Adipose tissue (tissue), 3 donors: Measurements from ENCODE around the gene PTCD2. TPM values are rescaled to one million over a fixed set of nuclear protein-coding genes. Genes with fewer than 3 reads are reported as not detected.

Experiments used
- H3K27ac ChIP-seq: one replicate; pipeline ENCODE4 v1.5.1; 2013; ENCODE audit warnings: low read depth, low read length
- WGBS, 3 donors: extraction: QIAGEN DNeasy Blood & Tissue Kit; methylation state at CpG; one replicate each; pipeline ENCODE4 v1.1.7; 2013; 5-methylcytosine and 5-hydroxymethylcytosine counted together
- polyA plus RNA-seq, 3 donors: library from polyadenylated mRNA; stranded (reverse); fragments of 200-250 nt; gene quantifications; one replicate each; pipeline ENCODE4 v1.2.3, GENCODE V29; 2013
- donor health status: healthy with polysubstance abuse.
- donor health status: Bipolar disorder and iron deficiency.
- donor health status: healthy.

PTCD2 gene
- polyA plus RNA-seq, 3 donors, result 1.9 to 5.7 (median 3.4) TPM

GRCh38 chr5:72325566-72326305 lies 5.6 kb downstream of the PTCD2 start:
- H3K27ac ChIP-seq, result no peak overlapping the region
- WGBS, 3 donors, result 82 to 86% (median 84%) methylated on average over 4 of the region's 4 CpGs

DNA sequence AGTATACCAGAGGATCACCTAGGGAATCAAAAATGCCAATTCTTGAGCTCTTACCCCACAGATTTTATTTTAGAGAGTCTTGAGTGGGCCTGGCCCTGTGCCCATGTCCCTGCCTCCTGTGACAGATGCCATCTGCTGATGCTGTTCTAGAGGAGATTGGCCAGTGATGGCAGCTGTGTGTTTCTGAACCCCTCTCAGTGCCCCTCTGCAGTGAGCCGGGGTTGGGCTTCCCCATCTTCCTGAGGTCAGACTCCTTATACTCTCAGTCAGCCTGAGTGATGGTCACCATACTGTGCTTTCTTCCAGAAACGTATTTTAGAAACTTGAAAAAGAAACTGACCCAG lies 6.1 kb downstream of the PTCD2 start:
- H3K27ac ChIP-seq, result no peak overlapping the region
- 83 to 97% (median 88%) methylated on average over 2 of the region's 2 CpGs for WGBS, 3 donors

DNA sequence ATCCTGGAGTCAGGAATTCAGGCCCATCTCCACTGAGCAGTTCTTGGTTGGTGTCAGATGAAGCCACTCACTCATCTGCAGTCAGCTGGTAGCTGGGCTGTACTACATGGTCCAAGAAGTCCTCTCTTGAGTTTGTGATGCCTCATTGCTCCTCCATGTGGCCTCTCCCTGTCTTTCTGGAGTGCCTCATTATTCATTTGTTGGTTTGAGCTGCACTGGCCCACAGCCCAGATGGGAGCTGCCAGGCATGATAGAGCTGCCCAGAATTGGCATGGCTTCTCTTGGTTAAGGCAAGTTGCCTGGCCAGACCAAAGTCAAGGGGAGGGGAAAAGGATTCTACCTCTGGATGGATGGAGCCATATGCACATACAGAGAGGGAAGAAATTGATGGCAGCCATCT lies 8.0 kb downstream of the PTCD2 start:
- no peak overlapping the region for H3K27ac ChIP-seq

DNA sequence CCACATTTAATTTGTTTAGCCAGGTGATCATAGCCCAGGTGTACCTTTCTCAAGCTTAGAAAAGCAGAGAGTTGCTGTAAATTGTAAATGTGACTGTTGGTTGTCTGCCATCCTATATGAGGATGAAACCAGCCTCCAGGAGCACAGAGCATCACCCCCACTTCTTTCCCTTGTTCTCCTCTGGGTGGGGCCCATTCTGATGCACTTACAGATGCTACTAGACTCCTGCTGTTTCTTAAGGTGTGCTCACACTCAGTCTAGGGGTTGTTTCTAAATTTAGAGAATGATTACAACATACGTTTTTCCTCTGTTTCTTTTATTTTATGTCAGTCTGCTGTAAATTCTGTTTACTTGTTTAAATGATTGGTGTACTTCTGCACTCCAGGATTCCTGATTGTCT lies 10.5 kb downstream of the PTCD2 start:
- 61 to 84% (median 78%) methylated on average over 1 of the region's 1 CpG for WGBS, 3 donors
- no peak overlapping the region for H3K27ac ChIP-seq

GRCh38 chr5:72337159-72337558 lies 17.0 kb downstream of the PTCD2 start:
- no peak overlapping the region for H3K27ac ChIP-seq
- WGBS, 3 donors, result 80 to 91% (median 89%) methylated on average over 1 of the region's 1 CpG

GRCh38 chr5:72338689-72339209 lies 18.6 kb downstream of the PTCD2 start:
- WGBS, 3 donors, result 89 to 92% (median 91%) methylated on average over 4 of the region's 4 CpGs

GRCh38 chr5:72346398-72346797 lies 26.2 kb downstream of the PTCD2 start:
- 43 to 100% (median 92%) methylated on average over 2 of the region's 2 CpGs for WGBS, 3 donors
- H3K27ac ChIP-seq, result no peak overlapping the region

More at GRCh38 chr5:72338689-72339209, 18.6 kb downstream of the PTCD2 start:
- H3K27ac ChIP-seq, result no peak overlapping the region

DNA sequence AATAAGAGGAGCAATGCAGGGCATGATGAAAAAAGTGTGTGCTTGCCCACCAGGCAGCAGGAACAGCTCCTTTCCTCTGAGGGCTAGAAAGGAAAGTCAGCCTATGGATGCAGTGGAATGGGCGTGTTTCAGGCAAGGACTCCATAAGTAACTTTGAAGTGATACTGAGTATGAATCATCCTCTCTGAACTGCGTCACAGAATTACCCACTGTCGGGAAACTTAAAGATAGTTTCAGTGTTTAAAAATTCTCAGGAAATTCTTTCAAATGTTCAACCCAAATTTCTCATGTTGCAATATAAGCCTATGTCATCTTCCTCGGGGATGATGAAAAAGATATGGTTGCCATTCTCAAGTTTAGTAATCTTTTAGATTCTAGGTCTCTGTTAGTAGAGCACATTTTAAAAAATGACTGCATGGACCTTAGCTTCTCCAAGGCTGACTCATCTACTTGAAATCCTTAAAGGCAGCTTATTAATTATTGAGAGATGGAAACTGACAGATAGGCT lies 27.7 kb downstream of the PTCD2 start:
- H3K27ac ChIP-seq, result no peak overlapping the region
- 47 to 90% (median 56%) methylated on average over 4 of the region's 4 CpGs for WGBS, 3 donors

DNA sequence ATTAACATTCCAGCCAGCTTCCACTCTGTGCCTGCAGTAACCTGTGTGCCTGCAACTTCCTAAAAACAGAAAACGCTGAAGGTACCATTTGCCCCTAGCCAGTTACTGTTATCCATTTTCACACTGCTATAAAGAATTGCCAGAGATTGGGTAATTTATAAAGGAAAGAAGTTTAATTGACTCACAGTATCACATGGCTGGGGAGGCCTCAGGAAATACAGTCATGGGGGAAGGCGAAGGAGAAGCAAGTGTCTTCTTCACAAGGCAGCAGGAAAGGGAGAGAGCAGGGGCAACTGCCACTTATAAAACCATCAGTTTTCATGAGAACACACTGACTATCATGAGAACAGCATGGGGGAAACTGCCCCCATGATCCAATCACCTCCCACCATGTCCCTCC lies 31.2 kb downstream of the PTCD2 start:
- 62 to 100% (median 81%) methylated on average over 2 of the region's 2 CpGs for WGBS, 3 donors

DNA sequence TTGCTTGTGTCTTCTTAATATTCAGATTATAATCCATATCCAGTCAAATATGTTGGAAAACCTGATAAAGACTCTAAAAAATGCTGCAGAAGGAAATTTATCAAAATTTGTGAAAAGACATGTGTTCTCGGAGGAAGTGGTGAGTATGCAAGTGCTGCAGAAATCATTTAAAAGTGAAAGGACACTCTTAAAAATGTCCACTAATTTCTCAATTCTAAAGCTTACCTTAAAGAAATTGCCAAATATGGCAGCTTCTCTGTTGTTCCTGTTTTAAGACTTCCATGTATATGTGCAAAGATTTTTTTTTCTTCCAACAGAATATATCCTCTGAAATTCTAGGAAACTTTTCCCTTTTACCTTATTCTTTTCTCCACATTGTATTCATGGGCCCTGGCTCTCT lies 32.4 kb downstream of the PTCD2 start:
- WGBS, 3 donors, result 71 to 93% (median 72%) methylated on average over 1 of the region's 1 CpG
- H3K27ac ChIP-seq, result no peak overlapping the region

More for the DNA sequence above, 31.2 kb downstream of the PTCD2 start:
- H3K27ac ChIP-seq, result no peak overlapping the region

GRCh38 chr5:72353046-72353445 lies 32.9 kb downstream of the PTCD2 start:
- no peak overlapping the region for H3K27ac ChIP-seq

GRCh38 chr5:72355706-72356299 lies 35.6 kb downstream of the PTCD2 start:
- 73 to 76% (median 74%) methylated on average over 5 of the region's 5 CpGs for WGBS, 3 donors
- no peak overlapping the region for H3K27ac ChIP-seq

GRCh38 chr5:72356361-72356760 lies 36.2 kb downstream of the PTCD2 start:
- H3K27ac ChIP-seq, result no peak overlapping the region
- WGBS, 3 donors, result 70 to 79% (median 79%) methylated on average over 1 of the region's 1 CpG

DNA sequence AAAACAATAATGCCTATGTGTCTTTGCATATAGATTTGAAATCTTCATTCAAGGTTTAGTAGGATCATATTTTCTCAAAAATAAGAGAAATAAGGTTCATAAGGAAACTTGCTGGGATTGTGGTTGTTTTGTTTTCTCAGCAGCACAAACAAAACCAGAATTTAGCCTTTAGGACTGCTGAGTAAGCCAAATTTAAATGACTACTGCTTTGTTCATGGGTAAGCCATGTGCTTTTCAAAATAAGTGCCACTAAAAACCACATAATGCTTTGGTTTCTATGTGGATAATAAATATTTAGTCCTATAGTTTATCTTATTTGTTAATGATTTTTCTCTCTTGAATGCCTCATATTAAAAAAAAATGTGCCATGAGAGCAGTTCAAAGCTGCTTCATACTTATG lies 38.8 kb downstream of the PTCD2 start:
- H3K27ac ChIP-seq, result no peak overlapping the region

GRCh38 chr5:72359886-72360285 lies 39.7 kb downstream of the PTCD2 start:
- H3K27ac ChIP-seq, result no peak overlapping the region
- WGBS, 3 donors, result 94 to 97% (median 97%) methylated on average over 1 of the region's 1 CpG

DNA sequence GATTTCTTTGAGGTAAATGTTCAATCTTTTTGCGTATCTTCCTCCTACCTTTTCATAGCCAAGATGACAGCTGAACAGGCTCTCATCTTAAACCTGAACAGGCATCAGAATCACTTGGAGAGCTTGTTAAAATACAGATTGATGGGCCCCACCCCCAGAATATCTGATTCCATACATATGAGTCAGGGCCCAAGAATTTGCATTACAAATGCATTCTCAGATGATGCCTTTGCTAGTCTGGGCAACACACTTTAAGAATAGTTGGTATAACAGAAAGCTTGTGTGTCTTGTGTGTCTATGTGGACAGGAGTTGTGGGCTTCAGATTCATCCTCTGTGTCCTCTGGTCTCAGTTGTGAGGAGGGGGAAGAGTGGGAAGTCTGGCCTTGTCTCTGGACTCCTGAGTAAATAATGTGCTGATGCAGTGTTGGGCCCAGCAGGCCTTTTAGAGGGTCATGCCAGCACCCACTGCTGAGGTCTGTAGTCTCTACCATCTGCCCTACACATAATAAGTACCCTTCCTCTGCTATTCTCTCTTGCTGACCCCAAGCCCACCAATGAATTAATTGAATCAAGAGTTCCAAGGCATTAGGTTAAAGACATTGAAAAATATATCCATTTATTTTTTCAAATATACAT lies 43.1 kb downstream of the PTCD2 start:
- H3K27ac ChIP-seq, result no peak overlapping the region
- WGBS, 3 donors, result 93 to 98% (median 97%) methylated on average over 1 of the region's 1 CpG

GRCh38 chr5:72364171-72364570 lies 44.0 kb downstream of the PTCD2 start:
- no peak overlapping the region for H3K27ac ChIP-seq
- 92 to 97% (median 94%) methylated on average over 1 of the region's 1 CpG for WGBS, 3 donors

DNA sequence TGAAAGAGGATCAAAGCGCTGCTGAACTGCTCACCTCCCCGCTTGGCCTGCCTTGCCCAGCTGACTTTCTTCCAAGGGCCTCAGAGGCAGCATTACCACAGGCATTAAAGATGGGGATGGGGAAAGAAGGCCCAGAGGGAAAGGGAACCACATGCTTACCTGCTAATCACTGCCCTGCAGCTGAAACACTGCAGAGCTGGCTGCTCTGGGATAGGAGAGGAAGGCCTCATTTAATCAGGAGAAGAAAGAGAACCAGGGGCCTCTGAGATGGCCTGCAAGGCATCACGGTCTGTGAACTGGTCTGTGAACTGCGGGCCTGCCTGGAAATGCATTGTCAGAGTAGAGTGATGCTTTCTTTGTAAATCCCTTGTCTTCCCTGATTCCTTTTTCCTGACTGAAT lies 44.8 kb downstream of the PTCD2 start:
- WGBS, 3 donors, result 92 to 96% (median 94%) methylated on average over 4 of the region's 4 CpGs

GRCh38 chr5:72366324-72366976 lies 46.3 kb downstream of the PTCD2 start:
- no peak overlapping the region for H3K27ac ChIP-seq
- WGBS, 3 donors, result 29 to 34% (median 31%) methylated on average over 7 of the region's 7 CpGs

More for the DNA sequence above, 44.8 kb downstream of the PTCD2 start:
- no peak overlapping the region for H3K27ac ChIP-seq
